ENCODE data around the gene RDH16.
"Not testable (repeated sequence)": the region's sequence is repeated elsewhere in the genome, so short reads cannot be mapped to it uniquely, and the experiment has no call there.

Gene RDH16

DNA sequence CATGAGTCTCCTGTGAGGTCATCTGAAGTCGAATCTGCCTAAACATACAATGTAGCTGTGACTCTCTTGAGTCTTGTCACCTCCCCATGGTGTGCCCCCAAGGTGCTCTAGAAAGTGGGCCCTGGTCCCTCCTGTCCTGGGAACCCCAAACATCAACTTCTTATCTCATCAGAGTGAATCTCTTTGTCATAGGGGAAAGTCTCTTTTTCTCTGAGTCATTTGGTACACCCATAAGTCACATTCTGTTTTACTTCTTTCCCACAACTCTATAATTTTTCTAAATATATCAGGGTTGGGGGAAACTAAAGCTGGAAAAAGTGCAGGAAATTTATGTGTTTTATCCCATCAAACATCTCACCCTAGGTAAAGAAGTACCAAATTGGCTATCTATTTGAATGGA lies 36.1 kb downstream of the RDH16 start:
- Histone ChIP-seq H3K36me3 (ENCODE audit: insufficient read depth, low read length) (no peaks in the 10 kb centered on the region), H3K9ac (ENCODE audit: low read depth, low read length, poor library complexity, severe bottlenecking) (no peak overlapping the region), H3K9me3 (ENCODE audit: insufficient read depth, low read depth, low read length) (no peaks in the 10 kb centered on the region), H2AFZ (ENCODE audit: low read length) (no peak overlapping the region), H3K79me2 (ENCODE audit: insufficient read depth, low read length) (no peaks in the 10 kb centered on the region), H3K4me3 (ENCODE audit: low read length, poor library complexity, severe bottlenecking) (no peak overlapping the region), H3K4me2 (ENCODE audit: low read depth, low read length, poor library complexity, severe bottlenecking) (no peak overlapping the region), H3K9me2 (replicated peaks; ENCODE audit: low read depth, low read length) (no peaks in the 10 kb centered on the region), H4K20me1 (ENCODE audit: insufficient read depth, low read length, poor library complexity, severe bottlenecking) (no peaks in the 10 kb centered on the region), H3F3A (ENCODE audit: low read depth) (no peaks in the 10 kb centered on the region), H3K4me1 (ENCODE audit: insufficient read depth, low read length, poor library complexity, severe bottlenecking) (no peaks in the 10 kb centered on the region), H3K27me3 (ENCODE audit: insufficient read depth, low read length, poor library complexity, severe bottlenecking) (no peaks in the 10 kb centered on the region)
- TF ChIP-seq, protein P1, sequence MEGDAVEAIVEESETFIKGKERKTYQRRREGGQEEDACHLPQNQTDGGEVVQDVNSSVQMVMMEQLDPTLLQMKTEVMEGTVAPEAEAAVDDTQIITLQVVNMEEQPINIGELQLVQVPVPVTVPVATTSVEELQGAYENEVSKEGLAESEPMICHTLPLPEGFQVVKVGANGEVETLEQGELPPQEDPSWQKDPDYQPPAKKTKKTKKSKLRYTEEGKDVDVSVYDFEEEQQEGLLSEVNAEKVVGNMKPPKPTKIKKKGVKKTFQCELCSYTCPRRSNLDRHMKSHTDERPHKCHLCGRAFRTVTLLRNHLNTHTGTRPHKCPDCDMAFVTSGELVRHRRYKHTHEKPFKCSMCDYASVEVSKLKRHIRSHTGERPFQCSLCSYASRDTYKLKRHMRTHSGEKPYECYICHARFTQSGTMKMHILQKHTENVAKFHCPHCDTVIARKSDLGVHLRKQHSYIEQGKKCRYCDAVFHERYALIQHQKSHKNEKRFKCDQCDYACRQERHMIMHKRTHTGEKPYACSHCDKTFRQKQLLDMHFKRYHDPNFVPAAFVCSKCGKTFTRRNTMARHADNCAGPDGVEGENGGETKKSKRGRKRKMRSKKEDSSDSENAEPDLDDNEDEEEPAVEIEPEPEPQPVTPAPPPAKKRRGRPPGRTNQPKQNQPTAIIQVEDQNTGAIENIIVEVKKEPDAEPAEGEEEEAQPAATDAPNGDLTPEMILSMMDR (conservative IDR thresholded peaks at IDR 0.05; ENCODE audit: low read length), result no peak
- no peak for TF ChIP-seq EZH2phosphoT487 (IDR thresholded peaks at IDR 0.05; ENCODE audit: borderline replicate concordance)

DNA sequence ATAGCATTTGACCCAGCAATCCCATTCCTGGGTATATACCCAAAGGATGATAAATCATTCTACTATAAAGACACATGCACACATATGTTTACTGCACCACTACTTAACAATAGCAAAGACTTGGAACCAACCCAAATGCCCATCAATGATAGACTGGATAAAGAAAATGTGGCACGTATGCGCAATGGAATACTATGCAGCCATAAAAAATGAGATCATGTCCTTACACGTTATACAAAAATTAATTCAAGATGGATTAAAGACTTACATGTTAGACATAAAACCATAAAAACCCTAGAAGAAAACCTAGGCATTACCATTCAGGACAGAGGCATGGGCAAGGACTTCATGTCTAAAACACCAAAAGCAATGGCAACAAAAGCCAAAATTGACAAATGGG lies 39.3 kb downstream of the RDH16 start:
- H2AFZ ChIP-seq (ENCODE audit: low read length); H3K9me2 ChIP-seq (replicated peaks; ENCODE audit: low read depth, low read length); H3K9me3 ChIP-seq (ENCODE audit: insufficient read depth, low read depth, low read length); H3K9ac ChIP-seq (ENCODE audit: low read depth, low read length, poor library complexity, severe bottlenecking); H3K4me3 ChIP-seq (ENCODE audit: low read length, poor library complexity, severe bottlenecking); H3K4me1 ChIP-seq (ENCODE audit: insufficient read depth, low read length, poor library complexity, severe bottlenecking); H3K79me2 ChIP-seq (ENCODE audit: insufficient read depth, low read length); H3F3A ChIP-seq (ENCODE audit: low read depth); H4K20me1 ChIP-seq (ENCODE audit: insufficient read depth, low read length, poor library complexity, severe bottlenecking); H3K4me2 ChIP-seq (ENCODE audit: low read depth, low read length, poor library complexity, severe bottlenecking); H3K36me3 ChIP-seq (ENCODE audit: insufficient read depth, low read length); H3K27me3 ChIP-seq (ENCODE audit: insufficient read depth, low read length, poor library complexity, severe bottlenecking): not testable (repeated sequence)

DNA sequence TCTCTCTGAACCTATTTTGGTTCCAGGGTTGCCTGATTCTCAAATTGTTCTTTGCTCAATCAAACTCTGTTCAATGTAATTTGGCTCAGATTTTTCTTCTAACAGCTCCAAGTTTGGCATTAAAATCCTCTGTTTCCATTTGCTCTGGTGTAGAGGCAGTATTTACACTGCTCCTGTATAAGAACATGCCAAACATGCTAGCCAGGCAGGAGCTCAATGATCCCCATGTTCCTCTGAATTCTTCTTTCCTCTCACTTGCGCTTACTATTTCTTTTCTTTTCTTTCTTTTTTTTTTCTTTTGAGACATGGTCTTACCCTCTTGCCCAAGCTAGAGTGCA lies 40.4 kb downstream of the RDH16 start:
- no peaks in the 10 kb centered on the region for H4K20me1 ChIP-seq (ENCODE audit: insufficient read depth, low read length, poor library complexity, severe bottlenecking)
- TF ChIP-seq, protein P1 (conservative IDR thresholded peaks at IDR 0.05; ENCODE audit: low read length), result no peak
- TF ChIP-seq EZH2phosphoT487 (IDR thresholded peaks at IDR 0.05; ENCODE audit: borderline replicate concordance), result no peak
- H3K27me3 ChIP-seq (ENCODE audit: insufficient read depth, low read length, poor library complexity, severe bottlenecking), result no peaks in the 10 kb centered on the region
- H3K36me3 ChIP-seq (ENCODE audit: insufficient read depth, low read length), result no peaks in the 10 kb centered on the region
- no peak overlapping the region for H3K4me3 ChIP-seq (ENCODE audit: low read length, poor library complexity, severe bottlenecking)
- H3K9ac ChIP-seq (ENCODE audit: low read depth, low read length, poor library complexity, severe bottlenecking), result no peak overlapping the region
- no peaks in the 10 kb centered on the region for H3K4me1 ChIP-seq (ENCODE audit: insufficient read depth, low read length, poor library complexity, severe bottlenecking)
- H3K79me2 ChIP-seq (ENCODE audit: insufficient read depth, low read length), result no peaks in the 10 kb centered on the region
- no peak overlapping the region for H3K4me2 ChIP-seq (ENCODE audit: low read depth, low read length, poor library complexity, severe bottlenecking)
- H2AFZ ChIP-seq (ENCODE audit: low read length), result no peak overlapping the region
- no peaks in the 10 kb centered on the region for H3K9me2 ChIP-seq (replicated peaks; ENCODE audit: low read depth, low read length)
- no peaks in the 10 kb centered on the region for H3K9me3 ChIP-seq (ENCODE audit: insufficient read depth, low read depth, low read length)
- no peaks in the 10 kb centered on the region for H3F3A ChIP-seq (ENCODE audit: low read depth)

DNA sequence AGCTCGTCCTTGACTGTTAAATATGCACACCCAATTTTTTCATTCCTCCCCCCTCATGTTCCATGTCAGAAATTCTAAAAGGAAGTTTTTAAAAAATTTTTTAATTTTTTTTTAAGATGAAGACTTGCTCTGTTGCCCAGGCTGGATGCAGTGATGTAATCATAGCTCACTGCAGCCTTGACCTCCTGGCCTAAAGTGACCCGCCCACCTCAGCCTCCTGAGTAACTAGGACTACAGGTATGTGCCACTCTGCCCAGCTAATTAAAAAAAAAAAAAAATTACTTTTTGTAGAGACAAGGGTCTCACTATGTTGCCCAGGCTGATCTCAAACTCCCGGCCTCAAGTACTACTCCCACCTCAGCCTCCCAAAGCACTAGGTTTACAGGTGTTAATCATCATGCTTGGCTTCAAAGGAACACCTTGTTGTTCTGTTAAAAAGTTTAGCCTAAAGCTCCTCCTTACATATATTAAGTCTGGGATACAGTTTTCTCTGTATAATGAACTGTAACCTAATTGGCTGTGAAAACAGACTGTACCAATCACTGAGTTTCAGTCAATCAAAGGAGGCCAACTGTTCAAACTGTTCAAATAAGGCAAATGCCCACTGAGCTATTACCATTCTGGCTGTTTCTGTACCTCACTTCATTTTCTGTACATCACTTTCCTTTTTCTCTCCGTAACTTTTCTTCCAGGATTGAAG lies 41.0 kb downstream of the RDH16 start:
- Histone ChIP-seq H3F3A (ENCODE audit: low read depth) (no peaks in the 10 kb centered on the region), H4K20me1 (ENCODE audit: insufficient read depth, low read length, poor library complexity, severe bottlenecking) (no peaks in the 10 kb centered on the region), H3K27me3 (ENCODE audit: insufficient read depth, low read length, poor library complexity, severe bottlenecking) (no peaks in the 10 kb centered on the region), H3K79me2 (ENCODE audit: insufficient read depth, low read length) (no peaks in the 10 kb centered on the region), H3K4me1 (ENCODE audit: insufficient read depth, low read length, poor library complexity, severe bottlenecking) (no peaks in the 10 kb centered on the region), H3K9me2 (replicated peaks; ENCODE audit: low read depth, low read length) (no peaks in the 10 kb centered on the region), H3K9me3 (ENCODE audit: insufficient read depth, low read depth, low read length) (no peaks in the 10 kb centered on the region), H3K4me3 (ENCODE audit: low read length, poor library complexity, severe bottlenecking) (no peak overlapping the region), H3K4me2 (ENCODE audit: low read depth, low read length, poor library complexity, severe bottlenecking) (no peak overlapping the region), H3K9ac (ENCODE audit: low read depth, low read length, poor library complexity, severe bottlenecking) (no peak overlapping the region), H3K36me3 (ENCODE audit: insufficient read depth, low read length) (no peaks in the 10 kb centered on the region), H2AFZ (ENCODE audit: low read length) (no peak overlapping the region)
- TF ChIP-seq, protein P1 (conservative IDR thresholded peaks at IDR 0.05; ENCODE audit: low read length), result no peak
- TF ChIP-seq EZH2phosphoT487 (IDR thresholded peaks at IDR 0.05; ENCODE audit: borderline replicate concordance), result no peak

All from Loucy (cell line).